CD8-positive, alpha-beta memory T cell (primary cell): ENCODE results near the gene TMEM131L. TPM values are rescaled to one million over a fixed set of nuclear protein-coding genes. Genes with fewer than 3 reads are reported as not detected.

ENCODE experiments used
- CTCF ChIA-PET: fragments of 350-600 bp; sonication (Branson Sonifier 250); formaldehyde crosslinking; loops from one replicate; lab custom pipeline; 2021; ENCODE audit warnings: antibody characterized with exemption; lab: Charles Lee
- POLR2A ChIA-PET: fragments of 350-600 bp; sonication (Branson Sonifier 250); formaldehyde crosslinking; loops from one replicate; lab custom pipeline; 2021; ENCODE audit warnings: antibody characterized with exemption; lab: Charles Lee
- DNase-seq, 5 donors: peaks; one replicate each; pipeline versions ENCODE4 v3.0.0 to v3.0.0-alpha.2; 2020 to 2022; ENCODE audit warnings: mixed read lengths in 1 of 5
- H3K27ac ChIP-seq: one replicate; pipeline ENCODE4 v1.7.0; 2013; ENCODE audit warnings: low read depth, mild to moderate bottlenecking, low read length, moderate library complexity
- H3K27me3 ChIP-seq: 2 replicates; pipeline ENCODE4 v1.7.0; 2013; ENCODE audit warnings: low read length, mild to moderate bottlenecking; ENCODE audit not compliant: insufficient read depth, poor library complexity, severe bottlenecking
- H3K36me3 ChIP-seq: 2 replicates; pipeline ENCODE4 v1.7.0; 2013; ENCODE audit warnings: mild to moderate bottlenecking, low read length, moderate library complexity; ENCODE audit not compliant: insufficient read depth
- H3K4me1 ChIP-seq: 2 replicates; pipeline ENCODE4 v1.7.0; 2013; ENCODE audit warnings: mild to moderate bottlenecking, low read length, moderate library complexity; ENCODE audit not compliant: insufficient read depth
- H3K4me3 ChIP-seq: 2 replicates; pipeline ENCODE4 v1.7.0; 2013; ENCODE audit warnings: mild to moderate bottlenecking, low read length
- H3K9me3 ChIP-seq: 2 replicates; pipeline ENCODE4 v1.7.0; 2013; ENCODE audit warnings: mild to moderate bottlenecking, low read length
- H3K27ac Mint-ChIP-seq, 8 donors: one replicate each; pipeline ENCODE4 v1.8.0; 2020 to 2021; ENCODE audit warnings: mixed read lengths in 8 of 8, mild to moderate bottlenecking in 6 of 8, inconsistent platforms in 3 of 8, moderate library complexity in 3 of 8
- H3K27me3 Mint-ChIP-seq, 2 donors: one replicate each; pipeline ENCODE4 v1.8.0; 2020 to 2021; ENCODE audit warnings: mixed read lengths in 2 of 2, mild to moderate bottlenecking in 1 of 2, moderate library complexity in 1 of 2
- H3K36me3 Mint-ChIP-seq, 3 donors: one replicate each; pipeline ENCODE4 v1.8.0; 2020 to 2021; ENCODE audit warnings: mixed read lengths in 3 of 3, inconsistent platforms in 1 of 3, mild to moderate bottlenecking in 1 of 3
- H3K4me1 Mint-ChIP-seq, 3 donors: one replicate each; pipeline ENCODE4 v1.8.0; 2020 to 2021; ENCODE audit warnings: mixed read lengths in 3 of 3, inconsistent platforms in 1 of 3, mild to moderate bottlenecking in 1 of 3
- H3K4me3 Mint-ChIP-seq, 7 donors: one replicate each; pipeline ENCODE4 v1.8.0; 2020 to 2021; ENCODE audit warnings: mixed read lengths in 7 of 7, mild to moderate bottlenecking in 6 of 7, moderate library complexity in 4 of 7, inconsistent platforms in 2 of 7
- H3K9me3 Mint-ChIP-seq, 5 donors: one replicate each; pipeline ENCODE4 v1.8.0; 2020 to 2022; ENCODE audit warnings: mixed read lengths in 5 of 5, mild to moderate bottlenecking in 3 of 5, moderate library complexity in 2 of 5, inconsistent platforms in 1 of 5
- polyA plus RNA-seq: library from polyadenylated mRNA; unstranded; fragments of 300-500 nt; fragmentation: Illumina TruSeq; gene quantifications from one replicate; pipeline ENCODE4 v1.2.3, GENCODE V29; 2021
- total RNA-seq, 2 experiments: library from RNA; stranded (reverse); gene quantifications; one replicate each; pipeline ENCODE4 v1.2.3, GENCODE V29; 2021

TMEM131L gene
- total and polyA plus RNA-seq, 3 experiments from 2014 or later = 28.1 to 29.6 (median 28.6) TPM

GRCh38 chr4:153622778-153623240 lies 156.6 kb downstream of the TMEM131L start:
- H3K4me3 Mint-ChIP-seq = no peak overlapping the region
- Histone ChIP-seq H3K36me3 (peaks cover 76% of the 10 kb centered on the region), H3K9me3 (no peaks in the 10 kb centered on the region), H3K4me3 (no peak overlapping the region), H3K4me1 (no peaks in the 10 kb centered on the region), H3K27ac (no peak overlapping the region), H3K27me3 (no peaks in the 10 kb centered on the region)
- peaks cover 21 to 93% (median 33%) of the 10 kb centered on the region in 3 donors for H3K36me3 Mint-ChIP-seq
- no peaks in the 10 kb centered on the region for H3K9me3 Mint-ChIP-seq
- DNase-seq = no peak
- peaks cover 0 to 6% (median 4%) of the 10 kb centered on the region in 3 donors for H3K4me1 Mint-ChIP-seq
- peaks cover 0 to 2% of the 10 kb centered on the region in 2 donors for H3K27me3 Mint-ChIP-seq
- POLR2A ChIA-PET = no interaction called here
- H3K27ac Mint-ChIP-seq = peak overlapping the region in 6 of 8 donors; percentile 1 to 56 (median 30)
- CTCF ChIA-PET = no interaction called here

DNA sequence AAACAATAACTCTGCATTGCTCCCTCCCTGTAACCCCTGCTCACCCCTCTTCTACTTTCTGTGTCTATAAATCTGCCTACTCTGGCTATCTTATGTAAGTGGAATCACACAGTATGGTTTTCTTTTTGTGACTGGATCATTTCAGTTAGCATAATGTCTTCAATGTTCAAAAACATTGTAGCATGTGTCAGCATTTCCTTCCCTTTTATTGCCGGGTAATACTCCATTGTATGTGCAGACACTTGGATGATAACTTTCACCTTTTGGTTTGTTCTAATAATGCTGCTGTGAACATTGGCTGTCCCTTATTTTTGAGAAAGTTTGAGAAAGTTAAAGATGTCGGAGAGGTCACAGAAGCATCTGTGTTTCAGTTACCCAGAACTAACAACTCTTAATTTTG lies 157.3 kb downstream of the TMEM131L start:
- no peaks in the 10 kb centered on the region for H3K9me3 Mint-ChIP-seq
- Histone ChIP-seq H3K9me3 (no peaks in the 10 kb centered on the region), H3K27ac (no peak overlapping the region), H3K4me1 (no peaks in the 10 kb centered on the region), H3K27me3 (no peaks in the 10 kb centered on the region), H3K36me3 (peaks cover 78% of the 10 kb centered on the region), H3K4me3 (no peak overlapping the region)
- peaks cover 21 to 94% (median 34%) of the 10 kb centered on the region in 3 donors for H3K36me3 Mint-ChIP-seq
- peak overlapping the region in 6 of 8 donors; percentile 1 to 73 (median 30) for H3K27ac Mint-ChIP-seq
- no peak overlapping the region for H3K4me3 Mint-ChIP-seq
- peaks cover 0 to 6% (median 4%) of the 10 kb centered on the region in 3 donors for H3K4me1 Mint-ChIP-seq
- ChIA-PET CTCF (no interaction called here), POLR2A (no interaction called here)
- H3K27me3 Mint-ChIP-seq = peaks cover 0 to 2% of the 10 kb centered on the region in 2 donors
- DNase-seq = no peak

DNA sequence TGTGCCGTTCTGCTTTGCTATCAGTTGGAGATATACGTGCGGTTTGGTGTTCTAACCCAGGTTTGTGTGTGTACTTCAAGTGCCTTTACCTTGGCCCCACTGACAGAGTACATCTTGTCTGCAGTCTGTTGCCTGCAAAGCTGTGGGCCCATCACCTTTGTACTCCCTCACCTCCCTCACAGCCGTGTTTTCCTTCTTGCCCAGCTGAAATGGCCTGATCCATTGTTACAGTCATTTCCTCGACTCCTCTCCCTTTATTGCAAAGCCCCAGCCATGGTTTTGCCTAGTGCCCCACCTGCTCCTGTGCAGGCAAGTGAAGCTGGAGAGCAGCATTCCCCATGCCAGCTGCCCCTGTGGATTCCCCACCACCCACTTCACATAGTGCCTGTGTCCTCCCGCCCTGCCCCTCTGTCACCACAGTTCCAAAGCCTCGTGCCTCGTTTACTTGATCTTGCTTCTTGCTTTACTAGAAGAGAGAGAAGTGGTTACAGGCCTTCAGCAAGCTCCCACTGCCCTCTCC lies 162.7 kb downstream of the TMEM131L start:
- peaks cover 11 to 93% (median 46%) of the 10 kb centered on the region in 3 donors for H3K36me3 Mint-ChIP-seq
- peak overlapping the region in 1 of 7 donors; percentile 59 for H3K4me3 Mint-ChIP-seq
- Histone ChIP-seq H3K4me3 (no peak overlapping the region), H3K27ac (no peak overlapping the region), H3K27me3 (no peaks in the 10 kb centered on the region), H3K36me3 (peaks cover 85% of the 10 kb centered on the region), H3K4me1 (no peaks in the 10 kb centered on the region), H3K9me3 (no peaks in the 10 kb centered on the region)
- DNase-seq = no peak
- H3K4me1 Mint-ChIP-seq = peaks cover 0 to 3% (median 0%) of the 10 kb centered on the region in 3 donors
- H3K9me3 Mint-ChIP-seq = no peaks in the 10 kb centered on the region
- POLR2A ChIA-PET = no interaction called here
- CTCF ChIA-PET = no interaction called here
- no peaks in the 10 kb centered on the region for H3K27me3 Mint-ChIP-seq
- peak overlapping the region in 5 of 8 donors; percentile 21 to 79 (median 59) for H3K27ac Mint-ChIP-seq

- H3K27ac ChIP-seq = no peak overlapping the region
- H3K4me1 ChIP-seq = no peaks in the 10 kb centered on the region
- Mint-ChIP-seq H3K4me3 (no peak overlapping the region), H3K27me3 (no peaks in the 10 kb centered on the region), H3K9me3 (no peaks in the 10 kb centered on the region), H3K27ac (peak overlapping the region in 4 of 8 donors; percentile 4 to 59 (median 39)), H3K4me1 (peaks cover 0 to 3% (median 0%) of the 10 kb centered on the region in 3 donors), H3K36me3 (peaks cover 18 to 96% (median 50%) of the 10 kb centered on the region in 3 donors)
- no peaks in the 10 kb centered on the region for H3K27me3 ChIP-seq
- no peak for DNase-seq
- no peaks in the 10 kb centered on the region for H3K9me3 ChIP-seq
- peaks cover 89% of the 10 kb centered on the region for H3K36me3 ChIP-seq
- no peak overlapping the region for H3K4me3 ChIP-seq
- CTCF ChIA-PET = no interaction called here
- POLR2A ChIA-PET = no interaction called here
Observed at GRCh38 chr4:153629776-153630175, 163.6 kb downstream of the TMEM131L start.

DNA sequence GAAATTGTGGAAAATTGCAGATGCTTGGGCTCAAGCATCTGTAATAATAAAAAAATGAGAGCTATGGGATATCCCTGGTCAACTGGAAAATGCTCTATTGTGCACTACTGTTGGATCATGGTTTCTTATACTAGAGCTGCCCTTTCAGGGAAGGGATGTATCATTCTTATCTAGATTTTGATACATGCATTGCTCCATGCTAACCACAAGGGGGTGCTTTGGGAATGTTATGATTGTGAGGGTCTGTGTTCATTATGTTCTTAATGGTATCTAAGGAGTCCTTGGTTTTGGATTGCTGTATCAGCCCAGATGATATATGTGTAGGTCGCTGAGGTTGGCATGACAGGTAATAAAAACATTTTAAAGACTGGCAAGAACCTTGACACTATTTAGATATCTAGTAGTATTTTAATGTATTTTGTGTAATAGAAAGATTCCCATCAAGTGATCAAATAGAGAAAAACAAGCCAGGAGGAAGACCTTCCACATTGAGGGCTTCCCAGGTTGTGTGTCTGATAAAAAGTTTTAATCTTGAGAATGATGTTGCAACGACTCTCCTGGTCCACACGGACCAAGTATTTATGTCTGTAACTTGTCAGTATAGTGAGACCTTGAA lies 168.7 kb downstream of the TMEM131L start:
- ChIA-PET POLR2A (no interaction called here), CTCF (interaction anchor here (0.7 to 3.7 kb wide), 5 partner anchors 9 to 289 kb away, joined by 3 to 21 read pairs (median 5); no protein-coding TSS in a partner anchor)
- Mint-ChIP-seq H3K27me3 (peaks cover 0 to 2% of the 10 kb centered on the region in 2 donors), H3K36me3 (peaks cover 21 to 78% (median 53%) of the 10 kb centered on the region in 3 donors), H3K4me3 (no peak overlapping the region), H3K27ac (peak overlapping the region in 1 of 8 donors; percentile 28), H3K4me1 (peaks cover 0 to 2% (median 0%) of the 10 kb centered on the region in 3 donors), H3K9me3 (no peaks in the 10 kb centered on the region)
- DNase-seq = peak in 1 of 5 donors; percentile 20
- Histone ChIP-seq H3K27me3 (no peaks in the 10 kb centered on the region), H3K4me1 (no peaks in the 10 kb centered on the region), H3K9me3 (no peaks in the 10 kb centered on the region), H3K27ac (no peak overlapping the region), H3K36me3 (peaks cover 53% of the 10 kb centered on the region), H3K4me3 (no peak overlapping the region)

GRCh38 chr4:153635846-153636245 lies 169.7 kb downstream of the TMEM131L start:
- Mint-ChIP-seq H3K27me3 (peaks cover 0 to 2% of the 10 kb centered on the region in 2 donors), H3K36me3 (peaks cover 21 to 68% (median 43%) of the 10 kb centered on the region in 3 donors), H3K4me1 (peaks cover 0 to 2% (median 0%) of the 10 kb centered on the region in 3 donors), H3K9me3 (no peaks in the 10 kb centered on the region), H3K4me3 (no peak overlapping the region), H3K27ac (peak overlapping the region in 1 of 8 donors; percentile 33)
- no peak overlapping the region for H3K27ac ChIP-seq
- no peaks in the 10 kb centered on the region for H3K9me3 ChIP-seq
- H3K4me3 ChIP-seq = no peak overlapping the region
- no peak for DNase-seq
- peaks cover 43% of the 10 kb centered on the region for H3K36me3 ChIP-seq
- POLR2A ChIA-PET = no interaction called here
- CTCF ChIA-PET = interaction anchor here (2.1 to 3.7 kb wide), 3 partner anchors 8 to 290 kb away, joined by 5 to 21 read pairs (median 5); no protein-coding TSS in a partner anchor
- no peaks in the 10 kb centered on the region for H3K4me1 ChIP-seq
- H3K27me3 ChIP-seq = no peaks in the 10 kb centered on the region

DNA sequence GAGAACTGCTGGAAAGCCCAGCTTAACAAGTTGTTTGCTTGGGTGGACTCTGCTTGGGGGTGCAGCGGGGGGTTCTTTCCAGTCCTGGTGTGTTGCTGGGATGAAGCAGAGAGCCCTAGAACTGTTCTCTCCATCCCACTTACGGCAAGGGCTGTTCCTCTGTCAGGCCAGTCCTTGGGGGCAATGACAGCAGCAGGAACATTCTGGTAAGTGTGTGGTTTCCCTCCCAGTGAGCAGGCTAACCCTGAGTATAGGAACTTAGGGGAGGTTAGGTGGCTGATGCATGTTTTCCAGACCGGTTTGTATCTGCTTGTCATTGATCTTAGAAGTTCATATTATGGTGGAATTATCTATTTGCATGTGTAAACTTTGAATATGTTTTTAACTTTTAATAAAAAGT lies 171.0 kb downstream of the TMEM131L start:
- Histone ChIP-seq H3K4me1 (no peaks in the 10 kb centered on the region), H3K27me3 (no peaks in the 10 kb centered on the region), H3K9me3 (no peaks in the 10 kb centered on the region), H3K4me3 (no peak overlapping the region), H3K27ac (no peak overlapping the region), H3K36me3 (peaks cover 30% of the 10 kb centered on the region)
- no peaks in the 10 kb centered on the region for H3K9me3 Mint-ChIP-seq
- H3K4me1 Mint-ChIP-seq = peaks cover 0 to 2% (median 2%) of the 10 kb centered on the region in 3 donors
- H3K4me3 Mint-ChIP-seq = no peak overlapping the region
- POLR2A ChIA-PET = no interaction called here
- H3K36me3 Mint-ChIP-seq = peaks cover 21 to 57% (median 40%) of the 10 kb centered on the region in 3 donors
- CTCF ChIA-PET = no interaction called here
- no peak overlapping the region for H3K27ac Mint-ChIP-seq
- peaks cover 0 to 2% of the 10 kb centered on the region in 2 donors for H3K27me3 Mint-ChIP-seq
- no peak for DNase-seq

GRCh38 chr4:153638011-153638410 lies 171.9 kb downstream of the TMEM131L start:
- Mint-ChIP-seq H3K27me3 (peaks cover 0 to 2% of the 10 kb centered on the region in 2 donors), H3K4me1 (peaks cover under 1 to 4% (median 2%) of the 10 kb centered on the region in 3 donors), H3K27ac (peak overlapping the region in 1 of 8 donors; percentile 51), H3K4me3 (no peak overlapping the region), H3K9me3 (no peaks in the 10 kb centered on the region), H3K36me3 (peaks cover 21 to 48% (median 32%) of the 10 kb centered on the region in 3 donors)
- no peak overlapping the region for H3K27ac ChIP-seq
- no peaks in the 10 kb centered on the region for H3K9me3 ChIP-seq
- peaks cover 25% of the 10 kb centered on the region for H3K36me3 ChIP-seq
- ChIA-PET POLR2A (no interaction called here), CTCF (no interaction called here)
- H3K4me3 ChIP-seq = no peak overlapping the region
- H3K27me3 ChIP-seq = no peaks in the 10 kb centered on the region
- H3K4me1 ChIP-seq = no peaks in the 10 kb centered on the region
- DNase-seq = no peak
